Testis (tissue), 2 donors: Measurements from ENCODE around the gene CROCC.

Experiments
- POLR2A ChIP-seq: fragments of 450-650 bp; IDR thresholded peaks from one replicate; pipeline ENCODE4 v1.6.1; 2017; ENCODE audit warnings: antibody characterized with exemption, mild to moderate bottlenecking, moderate library complexity
- TF ChIP-seq, protein P1 (sequence below), 3 experiments: fragments of 450-650 bp in 2 of 3; fragments of 200-600 bp in 1 of 3; sonication (generic) in 1 of 3; IDR thresholded peaks; one replicate each; pipeline ENCODE4 v1.5.1; 2016 to 2019; ENCODE audit warnings: antibody characterized with exemption in 3 of 3, mild to moderate bottlenecking in 2 of 3, moderate library complexity in 1 of 3

DNA sequence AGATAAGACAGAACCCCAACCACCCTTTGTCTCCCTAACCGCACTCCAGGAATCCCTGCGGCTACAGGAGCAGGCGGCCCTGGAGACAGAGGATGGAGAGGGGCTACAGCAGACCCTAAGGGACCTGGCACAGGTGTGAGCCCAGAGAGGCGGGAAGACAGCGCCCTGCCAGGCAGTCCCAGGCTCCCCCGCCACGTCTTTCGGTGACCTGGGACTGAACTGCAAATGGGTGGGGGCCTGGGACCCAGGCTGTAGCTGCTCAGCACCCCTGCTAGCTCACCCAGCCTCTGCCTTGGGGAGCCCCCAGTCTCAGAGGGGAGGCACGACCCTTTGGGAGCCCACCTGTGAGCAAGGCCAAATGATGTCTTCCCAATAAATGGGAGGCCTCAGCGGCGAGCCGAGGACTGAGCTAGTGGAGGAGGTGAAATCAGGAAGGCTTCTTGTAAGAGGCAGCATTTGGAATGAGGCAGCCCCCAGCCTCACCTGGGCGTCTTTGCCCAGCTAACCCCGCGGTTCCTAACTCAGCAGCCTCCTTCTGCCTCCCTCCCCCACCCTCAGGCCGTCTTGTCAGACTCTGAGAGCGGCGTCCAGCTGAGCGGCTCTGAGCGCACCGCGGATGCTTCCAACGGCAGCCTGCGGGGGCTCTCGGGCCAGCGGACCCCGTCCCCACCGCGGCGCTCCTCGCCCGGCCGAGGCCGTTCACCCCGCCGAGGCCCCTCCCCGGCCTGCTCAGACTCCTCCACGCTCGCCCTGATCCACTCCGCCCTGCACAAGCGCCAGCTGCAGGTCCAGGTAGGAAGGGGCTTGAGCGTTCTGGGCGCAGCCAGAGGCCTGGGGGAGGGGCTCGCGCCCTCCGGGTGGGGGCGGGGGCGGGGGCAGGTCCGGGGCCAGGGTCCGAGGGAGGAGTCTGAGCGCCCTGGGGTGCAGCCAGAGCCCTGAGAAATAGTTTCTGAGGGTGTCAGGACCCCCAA, 16.9 kb downstream of the CROCC start:
- TF ChIP-seq, protein P1, sequence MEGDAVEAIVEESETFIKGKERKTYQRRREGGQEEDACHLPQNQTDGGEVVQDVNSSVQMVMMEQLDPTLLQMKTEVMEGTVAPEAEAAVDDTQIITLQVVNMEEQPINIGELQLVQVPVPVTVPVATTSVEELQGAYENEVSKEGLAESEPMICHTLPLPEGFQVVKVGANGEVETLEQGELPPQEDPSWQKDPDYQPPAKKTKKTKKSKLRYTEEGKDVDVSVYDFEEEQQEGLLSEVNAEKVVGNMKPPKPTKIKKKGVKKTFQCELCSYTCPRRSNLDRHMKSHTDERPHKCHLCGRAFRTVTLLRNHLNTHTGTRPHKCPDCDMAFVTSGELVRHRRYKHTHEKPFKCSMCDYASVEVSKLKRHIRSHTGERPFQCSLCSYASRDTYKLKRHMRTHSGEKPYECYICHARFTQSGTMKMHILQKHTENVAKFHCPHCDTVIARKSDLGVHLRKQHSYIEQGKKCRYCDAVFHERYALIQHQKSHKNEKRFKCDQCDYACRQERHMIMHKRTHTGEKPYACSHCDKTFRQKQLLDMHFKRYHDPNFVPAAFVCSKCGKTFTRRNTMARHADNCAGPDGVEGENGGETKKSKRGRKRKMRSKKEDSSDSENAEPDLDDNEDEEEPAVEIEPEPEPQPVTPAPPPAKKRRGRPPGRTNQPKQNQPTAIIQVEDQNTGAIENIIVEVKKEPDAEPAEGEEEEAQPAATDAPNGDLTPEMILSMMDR (IDR thresholded peaks at IDR 0.05): no peak
- TF ChIP-seq POLR2A: no peak
